ENCODE results near the gene ACP5. TPM values are rescaled to one million over a fixed set of nuclear protein-coding genes. Genes with fewer than 3 reads are reported as not detected.

The ACP5 gene
- total and polyA plus RNA-seq, 2 of the 8 experiments (the other 6 are each of a cell fraction or from before 2014, with no cell fraction given): 9.0 to 14.3 TPM

DNA sequence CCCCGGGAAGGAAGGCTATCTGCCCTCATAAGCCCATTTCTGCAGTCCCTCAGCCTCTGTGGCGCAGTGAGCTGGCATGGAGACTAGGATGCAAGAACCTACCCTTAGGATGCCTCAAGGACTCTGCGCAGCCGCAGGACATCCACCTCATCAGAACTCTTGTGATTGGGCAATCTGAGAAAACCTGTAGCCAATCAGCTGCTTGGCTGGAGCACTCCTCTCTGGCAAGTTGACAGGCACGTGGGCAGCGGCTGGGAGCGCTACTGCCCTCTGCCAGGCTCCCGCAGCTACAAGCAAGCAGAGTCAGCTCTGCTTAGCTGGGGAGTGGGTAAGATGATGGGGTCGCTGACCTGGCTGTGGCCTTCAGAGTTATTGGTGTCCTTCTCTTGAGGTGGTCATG, 47.0 kb downstream of the ACP5 start (continued):
- TF ChIP-seq, protein P1, sequence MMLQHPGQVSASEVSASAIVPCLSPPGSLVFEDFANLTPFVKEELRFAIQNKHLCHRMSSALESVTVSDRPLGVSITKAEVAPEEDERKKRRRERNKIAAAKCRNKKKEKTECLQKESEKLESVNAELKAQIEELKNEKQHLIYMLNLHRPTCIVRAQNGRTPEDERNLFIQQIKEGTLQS (IDR thresholded peaks at IDR 0.05; ENCODE audit: insufficient read depth, low read depth, low read length): 0 out of 2 replicates have a peak, but pooled peaks have one; percentile 29
- TF ChIP-seq KDM1A (IDR thresholded peaks at IDR 0.05; ENCODE audit: borderline replicate concordance, low read length) (no peak), NRF1 (IDR thresholded peaks at IDR 0.05; ENCODE audit: low read depth, low read length) (peak; percentile 89), CREB1 (IDR thresholded peaks at IDR 0.05) (peak; percentile 46; the same call in 1 of the 2 replicates), GTF2F1 (IDR thresholded peaks at IDR 0.05; ENCODE audit: borderline replicate concordance, low read depth, low read length) (no peak), PHF8 (conservative IDR thresholded peaks at IDR 0.05; ENCODE audit: low read depth, low read length) (no peak), CBX8 (IDR thresholded peaks at IDR 0.05; ENCODE audit: borderline replicate concordance, low read depth, low read length) (no peak)
- TF ChIP-seq, protein P2, sequence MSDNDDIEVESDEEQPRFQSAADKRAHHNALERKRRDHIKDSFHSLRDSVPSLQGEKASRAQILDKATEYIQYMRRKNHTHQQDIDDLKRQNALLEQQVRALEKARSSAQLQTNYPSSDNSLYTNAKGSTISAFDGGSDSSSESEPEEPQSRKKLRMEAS (IDR thresholded peaks at IDR 0.05): peak; percentile 100

All from H1 (cell line).